GM19438 (cell line): ENCODE results near the gene CA10.

ENCODE experiments used
- ATAC-seq: cut with Tn5 transposase; IDR thresholded peaks from one replicate; pipeline ENCODE4 v1.9.1; 2021; ENCODE audit warnings: low read depth; ENCODE audit not compliant: unreplicated experiment

CA10 gene

GRCh38 chr17:51890710-51891109 lies 267.8 kb downstream of the CA10 start:
- ATAC-seq = no peak

- ATAC-seq = no peak
Measured at GRCh38 chr17:51888816-51889215, 269.7 kb downstream of the CA10 start.

- no peak for ATAC-seq
Measured at GRCh38 chr17:51876986-51877385, 281.5 kb downstream of the CA10 start.

GRCh38 chr17:51873302-51873701 lies 285.2 kb downstream of the CA10 start:
- ATAC-seq = no peak

GRCh38 chr17:51869387-51869786 lies 289.1 kb downstream of the CA10 start:
- no peak for ATAC-seq

GRCh38 chr17:51860954-51861561 lies 297.5 kb downstream of the CA10 start:
- ATAC-seq = peak; percentile 77

- no peak for ATAC-seq
Measured at GRCh38 chr17:51857052-51857597, 301.4 kb downstream of the CA10 start.

GRCh38 chr17:51855806-51856205 lies 302.7 kb downstream of the CA10 start:
- no peak for ATAC-seq

- ATAC-seq = no peak
Measured at GRCh38 chr17:51853857-51854256, 304.7 kb downstream of the CA10 start.

GRCh38 chr17:51852603-51853002 lies 305.9 kb downstream of the CA10 start:
- no peak for ATAC-seq

- no peak for ATAC-seq
Measured at GRCh38 chr17:51850201-51850600, 308.3 kb downstream of the CA10 start.

GRCh38 chr17:51848451-51848850 lies 310.1 kb downstream of the CA10 start:
- no peak for ATAC-seq

- ATAC-seq = no peak
Measured at GRCh38 chr17:51846566-51846965, 311.9 kb downstream of the CA10 start.

- no peak for ATAC-seq
Measured at GRCh38 chr17:51845776-51846175, 312.7 kb downstream of the CA10 start.

- ATAC-seq = no peak
Measured at GRCh38 chr17:51842763-51843162, 315.8 kb downstream of the CA10 start.

GRCh38 chr17:51841669-51842068 lies 316.8 kb downstream of the CA10 start:
- ATAC-seq = no peak

- no peak for ATAC-seq
Measured at GRCh38 chr17:51840688-51841087, 317.8 kb downstream of the CA10 start.

GRCh38 chr17:51833620-51834019 lies 324.9 kb downstream of the CA10 start:
- no peak for ATAC-seq

GRCh38 chr17:51833045-51833444 lies 325.5 kb downstream of the CA10 start:
- ATAC-seq = no peak

- no peak for ATAC-seq
Measured at GRCh38 chr17:51830886-51831285, 327.6 kb downstream of the CA10 start.

- ATAC-seq = no peak
Measured at GRCh38 chr17:51830451-51830850, 328.1 kb downstream of the CA10 start.

- ATAC-seq = no peak
Measured at GRCh38 chr17:51828901-51829300, 329.6 kb downstream of the CA10 start.

- no peak for ATAC-seq
Measured at GRCh38 chr17:51827140-51827539, 331.4 kb downstream of the CA10 start.
